AG04449 (cell line): ENCODE results near the gene STING1.

Source experiments
- CTCF ChIA-PET: fragments of 350-600 bp; formaldehyde crosslinking; extraction: SDS; loops from one replicate; lab custom pipeline; 2021; ENCODE audit warnings: antibody characterized with exemption; lab: Yijun Ruan, JAX
- POLR2A ChIA-PET: fragments of 400-600, 350-600 bp; formaldehyde crosslinking; extraction: SDS; loops from one replicate; lab custom pipeline; 2020; ENCODE audit warnings: antibody characterized with exemption, inconsistent platforms; lab: Yijun Ruan, JAX
- DNase-seq: peaks from one replicate; pipeline ENCODE4 v3.0.0-alpha.2; 2010; ENCODE audit warnings: low read depth, low spot score
- H3K4me3 ChIP-seq: 2 replicates; pipeline ENCODE4 v1.5.1; 2011; ENCODE audit warnings: low read depth, mild to moderate bottlenecking, control low read depth, low read length
- TF ChIP-seq, protein P1 (sequence below): IDR thresholded peaks from one replicate; pipeline ENCODE4 v1.5.1; 2011; ENCODE audit warnings: mild to moderate bottlenecking, moderate library complexity, low read length, control low read depth, inconsistent platforms; ENCODE audit not compliant: insufficient read depth; ENCODE audit errors: missing control alignments

The STING1 gene

DNA sequence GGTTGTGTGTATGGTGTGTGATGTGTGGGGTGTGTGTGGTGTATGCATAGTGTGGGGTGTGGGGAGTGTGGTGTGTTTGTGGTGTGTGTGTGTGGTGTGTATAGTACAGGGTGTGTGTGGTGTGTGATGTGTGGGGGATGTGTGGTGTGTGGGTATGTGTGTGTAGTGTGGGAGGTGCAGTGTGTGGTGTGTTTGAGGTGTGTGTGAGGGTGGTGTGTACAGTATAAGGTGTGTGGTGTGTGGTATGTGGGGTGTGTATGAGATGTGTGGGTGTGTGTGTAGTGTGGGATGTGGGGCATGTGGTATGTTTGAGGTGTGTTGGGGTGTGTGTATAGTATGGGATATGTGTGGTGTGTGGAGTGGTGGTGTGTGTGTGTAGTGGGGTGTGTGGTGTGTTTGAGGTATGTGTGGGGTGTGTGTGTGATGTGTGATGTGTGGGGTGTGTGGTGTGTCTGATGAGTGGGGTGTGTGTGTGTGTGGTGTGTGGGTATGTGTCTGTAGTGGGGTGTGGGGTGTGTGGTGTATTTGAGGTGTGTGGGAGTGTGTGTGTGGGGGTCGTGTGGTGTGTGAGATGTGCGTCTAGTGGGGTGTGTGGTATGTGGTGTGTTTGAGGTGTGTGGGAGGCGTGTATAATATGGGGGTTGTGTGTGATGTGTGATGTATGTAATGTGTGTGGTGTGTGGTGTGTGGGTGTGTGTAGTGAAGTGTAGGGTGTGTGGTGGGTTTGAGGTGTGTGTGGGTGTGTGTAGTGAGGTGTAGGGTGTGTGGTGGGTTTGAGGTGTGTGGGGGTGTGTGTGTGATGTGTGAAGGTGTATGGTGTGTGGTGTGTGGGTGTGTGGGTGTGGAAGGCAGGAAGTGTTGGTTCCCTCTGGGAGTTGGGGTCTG, 28.6 kb downstream of the STING1 start:
- ChIA-PET CTCF (no interaction called here), POLR2A (no interaction called here)

DNA sequence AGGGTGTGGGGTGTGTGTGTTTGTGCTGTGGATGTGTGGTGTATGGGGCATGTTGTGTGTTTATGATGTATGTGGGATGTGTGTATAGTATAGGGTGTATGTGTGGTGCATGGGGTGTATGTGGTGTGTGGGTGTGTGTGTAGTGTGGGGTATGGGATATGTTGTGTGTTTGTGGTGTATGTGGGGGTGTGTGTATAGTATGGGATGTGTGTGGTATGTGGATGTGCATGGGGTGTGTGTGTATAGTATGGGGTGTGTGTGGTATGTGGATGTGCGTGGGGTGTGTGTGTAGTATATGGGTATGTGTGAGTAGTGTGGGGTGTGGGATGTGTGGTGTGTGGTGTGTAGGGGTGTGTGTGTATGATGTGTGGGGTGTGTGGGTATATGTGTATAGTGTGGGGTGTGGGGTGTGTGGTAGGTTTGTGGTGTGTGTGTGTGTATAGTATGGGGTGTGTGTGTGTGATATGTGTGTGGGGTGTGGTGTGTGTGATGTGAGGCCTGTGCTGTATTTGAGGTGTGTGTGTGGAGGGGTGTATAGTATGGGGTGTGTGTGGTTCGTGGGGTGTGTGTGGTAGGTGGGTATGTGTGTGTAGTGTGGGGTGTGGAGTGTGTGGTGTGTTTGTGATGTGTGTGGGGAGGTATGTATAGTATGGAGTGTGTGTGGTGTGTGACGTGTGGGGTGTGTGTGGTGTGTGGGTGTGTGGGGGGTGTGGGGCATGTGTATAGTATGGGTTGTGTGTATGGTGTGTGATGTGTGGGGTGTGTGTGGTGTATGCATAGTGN, 30.5 kb downstream of the STING1 start:
- TF ChIP-seq, protein P1, sequence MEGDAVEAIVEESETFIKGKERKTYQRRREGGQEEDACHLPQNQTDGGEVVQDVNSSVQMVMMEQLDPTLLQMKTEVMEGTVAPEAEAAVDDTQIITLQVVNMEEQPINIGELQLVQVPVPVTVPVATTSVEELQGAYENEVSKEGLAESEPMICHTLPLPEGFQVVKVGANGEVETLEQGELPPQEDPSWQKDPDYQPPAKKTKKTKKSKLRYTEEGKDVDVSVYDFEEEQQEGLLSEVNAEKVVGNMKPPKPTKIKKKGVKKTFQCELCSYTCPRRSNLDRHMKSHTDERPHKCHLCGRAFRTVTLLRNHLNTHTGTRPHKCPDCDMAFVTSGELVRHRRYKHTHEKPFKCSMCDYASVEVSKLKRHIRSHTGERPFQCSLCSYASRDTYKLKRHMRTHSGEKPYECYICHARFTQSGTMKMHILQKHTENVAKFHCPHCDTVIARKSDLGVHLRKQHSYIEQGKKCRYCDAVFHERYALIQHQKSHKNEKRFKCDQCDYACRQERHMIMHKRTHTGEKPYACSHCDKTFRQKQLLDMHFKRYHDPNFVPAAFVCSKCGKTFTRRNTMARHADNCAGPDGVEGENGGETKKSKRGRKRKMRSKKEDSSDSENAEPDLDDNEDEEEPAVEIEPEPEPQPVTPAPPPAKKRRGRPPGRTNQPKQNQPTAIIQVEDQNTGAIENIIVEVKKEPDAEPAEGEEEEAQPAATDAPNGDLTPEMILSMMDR, result no peak
- no peak for DNase-seq
- ChIA-PET CTCF (no interaction called here), POLR2A (no interaction called here)
- H3K4me3 ChIP-seq, result no peak overlapping the region

More for the DNA sequence above, 28.6 kb downstream of the STING1 start:
- no peak overlapping the region for H3K4me3 ChIP-seq
- TF ChIP-seq, protein P1, result no peak
- DNase-seq, result no peak

DNA sequence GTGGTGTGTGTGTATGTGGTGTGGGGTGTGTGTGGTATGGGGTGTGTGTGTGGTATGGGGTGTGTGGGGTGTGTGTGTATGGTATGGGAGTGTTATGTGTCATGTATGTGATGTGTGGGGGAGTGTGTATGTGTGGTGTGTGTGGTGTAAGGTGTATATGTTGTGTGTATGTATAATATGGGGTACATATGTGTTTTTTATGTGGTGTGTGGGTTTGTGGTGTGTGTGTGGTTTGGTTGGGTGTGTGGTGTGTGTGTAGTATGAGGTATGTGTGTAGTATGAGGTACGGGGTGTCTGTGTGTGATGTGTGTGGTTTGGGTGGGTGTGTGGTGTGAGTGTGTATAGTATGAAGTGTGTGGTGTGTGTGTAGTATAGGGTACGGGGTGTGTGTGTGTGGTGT, 31.4 kb downstream of the STING1 start:
- H3K4me3 ChIP-seq, result no peak overlapping the region
- DNase-seq, result no peak
- CTCF ChIA-PET, result no interaction called here
- POLR2A ChIA-PET, result no interaction called here
- TF ChIP-seq, protein P1, result no peak

DNA sequence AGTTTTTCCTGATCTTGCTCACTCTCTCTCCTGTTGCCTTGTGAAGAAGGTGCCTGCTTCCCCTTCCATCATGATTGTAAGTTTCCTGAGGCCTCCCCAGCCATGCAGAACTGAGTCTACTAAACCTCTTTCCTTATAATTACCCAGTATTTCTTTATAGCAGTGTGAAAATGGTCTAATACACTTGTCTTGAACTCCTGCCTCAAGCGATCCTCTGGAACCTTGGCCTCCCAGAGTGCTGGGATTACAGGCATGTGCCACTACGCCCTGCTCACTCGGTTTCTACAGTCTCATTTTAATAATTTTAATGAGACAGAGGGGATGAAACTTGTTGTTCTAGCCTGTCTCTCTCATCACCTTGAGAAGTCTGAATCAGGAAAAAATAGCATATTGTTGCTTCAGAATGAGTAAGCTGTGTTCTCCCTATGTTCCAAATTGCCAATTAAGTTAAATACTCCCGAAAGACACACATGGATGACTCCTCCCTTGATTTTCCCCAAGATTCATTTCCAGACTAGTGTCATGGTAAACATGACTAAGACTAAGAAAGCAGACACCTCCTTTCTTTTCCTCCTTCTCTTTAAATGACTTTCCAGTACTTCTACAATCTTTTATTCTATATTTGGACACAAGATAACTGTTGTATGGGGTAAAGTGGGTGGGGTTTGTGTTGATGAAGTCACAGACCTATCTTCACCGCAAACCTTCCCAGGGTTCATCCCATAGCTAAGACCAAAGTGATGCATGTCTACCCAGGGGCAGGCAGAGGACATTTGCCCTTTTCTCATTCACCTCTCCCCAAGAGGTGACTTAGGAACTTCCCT, 35.4 kb downstream of the STING1 start:
- TF ChIP-seq, protein P1, result no peak
- ChIA-PET CTCF (interaction anchor here (1.3 to 1.5 kb wide), 3 partner anchors 8 to 67 kb away, joined by 3 to 7 read pairs (median 3); no protein-coding TSS in a partner anchor), POLR2A (interaction anchor here (0.6 kb wide), 1 partner anchor 11 kb away, joined by 3 read pairs; no protein-coding TSS in a partner anchor)
- H3K4me3 ChIP-seq, result no peak overlapping the region
- DNase-seq, result no peak

DNA sequence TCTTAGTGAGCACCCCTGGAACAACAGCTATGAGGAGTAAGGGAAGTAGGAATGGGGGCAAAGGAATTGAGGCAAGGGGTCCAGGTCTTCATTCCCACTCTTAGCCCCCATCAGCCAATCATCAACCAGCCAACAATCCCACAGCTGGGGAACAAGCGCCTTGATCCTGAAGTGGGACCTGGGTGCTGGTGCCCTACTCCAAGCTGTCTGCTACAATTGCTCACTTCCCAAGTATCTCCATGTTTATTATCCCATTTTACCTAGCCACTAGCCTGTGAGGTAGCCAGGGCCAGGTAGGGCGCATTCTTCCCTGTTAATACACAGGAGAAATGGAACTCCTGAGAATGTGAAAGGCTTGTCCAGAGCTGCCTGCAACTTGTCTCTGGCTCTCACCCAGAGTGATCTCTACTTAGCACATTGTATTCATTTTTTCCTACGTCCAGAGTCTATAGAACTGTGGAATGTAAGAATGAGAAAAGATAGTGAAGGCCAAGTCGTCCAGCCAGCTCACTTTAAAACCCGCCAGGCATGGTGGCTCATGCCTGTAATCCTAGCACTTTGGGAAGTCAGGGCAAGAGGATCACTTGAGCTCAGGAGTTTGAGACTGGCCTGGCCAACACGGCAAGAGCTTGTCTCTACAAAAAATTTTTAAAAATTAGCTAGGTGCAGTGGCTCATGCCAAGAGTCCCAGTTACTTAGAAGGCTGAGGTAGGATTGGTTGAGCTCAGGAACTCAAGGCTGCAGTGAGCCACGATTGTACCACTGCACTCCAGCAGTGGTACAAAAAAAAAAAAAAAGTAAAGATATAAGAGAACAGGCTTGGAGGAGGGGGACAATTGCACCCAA, 37.0 kb downstream of the STING1 start:
- CTCF ChIA-PET, result interaction anchor here (0.9 to 2.9 kb wide), 8 partner anchors 9 to 71 kb away, joined by 3 to 12 read pairs (median 7); no protein-coding TSS in a partner anchor
- peak; percentile 79 for DNase-seq
- no peak overlapping the region for H3K4me3 ChIP-seq
- POLR2A ChIA-PET, result interaction anchor here (0.6 to 1.5 kb wide), 4 partner anchors 10 to 760 kb away, joined by 3 to 4 read pairs (median 3); no protein-coding TSS in a partner anchor
- TF ChIP-seq, protein P1, result no peak
